Thyroid gland (tissue), 4 donors: ENCODE measurements around the gene ADAMTS12. TPM values are rescaled to one million over a fixed set of nuclear protein-coding genes. Genes with fewer than 3 reads are reported as not detected.

ENCODE experiments used
- DNase-seq, 2 donors: peaks; one replicate each; pipeline ENCODE4 v3.0.0-alpha.2; 2019
- H3K27ac ChIP-seq, 3 donors: fragments of 200-600 bp; sonication (generic); 1 replicate in 2 of 3; 2 replicates in 1 of 3; pipeline ENCODE4 v1.5.1; 2016 to 2019; ENCODE audit warnings: mild to moderate bottlenecking in 1 of 3, moderate library complexity in 1 of 3
- H3K27me3 ChIP-seq: fragments of 200-600 bp; sonication (generic); one replicate; pipeline ENCODE4 v1.5.1; 2019
- H3K36me3 ChIP-seq, 2 donors: fragments of 200-600 bp; sonication (generic); one replicate each; pipeline ENCODE4 v1.5.1; 2016 to 2019
- H3K4me1 ChIP-seq, 2 donors: fragments of 200-600 bp; sonication (generic); one replicate each; pipeline ENCODE4 v1.5.1; 2017 to 2019
- H3K4me3 ChIP-seq, 3 donors: fragments of 200-600 bp; sonication (generic); replicated peaks in 1 of 3; 1 replicate in 2 of 3; 2 replicates in 1 of 3; pipeline ENCODE4 v1.5.1; 2016; ENCODE audit warnings: mild to moderate bottlenecking in 1 of 3
- H3K9me3 ChIP-seq: fragments of 200-600 bp; sonication (generic); one replicate; pipeline ENCODE4 v1.5.1; 2017
- POLR2A ChIP-seq, 2 donors: fragments of 450-650 bp; IDR thresholded peaks; one replicate each; pipeline ENCODE4 v1.6.1; 2017; ENCODE audit warnings: antibody characterized with exemption in 2 of 2, mild to moderate bottlenecking in 2 of 2, moderate library complexity in 1 of 2
- WGBS, 2 donors: methylation state at CpG; one replicate each; pipeline ENCODE4 v1.1.5; 2017; 5-methylcytosine and 5-hydroxymethylcytosine counted together
- intact Hi-C: fragments of 100-400 bp; cut with DNase I; formaldehyde crosslinking; loops from one replicate; pipeline ENCODE4 v1.15.1; 2023
- total RNA-seq, 4 donors: library from RNA; depleted of rRNA; stranded (reverse); fragments of >200 nt; gene quantifications; one replicate each; pipeline ENCODE4 v1.2.3, GENCODE V29; 2016
- TF ChIP-seq, protein P1 (sequence below), 6 experiments: fragments of 200-600 bp in 3 of 6; fragments of 450-650 bp in 3 of 6; sonication (generic) in 3 of 6; IDR thresholded peaks; one replicate each; pipeline ENCODE4 v1.5.1; 2016 to 2019; ENCODE audit warnings: antibody characterized with exemption in 6 of 6, mild to moderate bottlenecking in 2 of 6, inconsistent platforms in 1 of 6, moderate library complexity in 1 of 6

ADAMTS12 gene
- total RNA-seq, 4 donors from 2014 or later: 1.3 to 5.8 (median 2.3) TPM

DNA sequence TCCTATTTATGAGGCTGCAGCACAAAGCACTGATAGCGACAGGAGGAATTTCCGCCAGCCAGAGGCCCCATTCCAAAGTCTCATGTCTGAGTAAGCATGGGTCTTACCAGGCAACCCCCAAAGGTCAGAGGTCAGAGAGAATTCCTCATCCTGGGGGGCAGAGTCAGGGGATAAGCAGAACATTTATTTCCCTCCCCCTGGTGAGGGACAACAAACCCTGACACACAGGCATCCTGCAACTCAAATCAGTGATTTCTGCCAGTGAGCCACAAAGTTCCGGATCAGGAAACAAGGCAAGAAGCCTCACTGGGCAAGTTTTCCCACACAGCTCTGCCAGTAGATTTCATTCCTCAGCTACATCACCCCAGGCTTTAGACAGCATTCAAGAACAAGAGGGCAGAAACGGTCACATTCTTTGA is 37.0 kb downstream of the ADAMTS12 start:
- Histone ChIP-seq H3K9me3 (no peaks in the 10 kb centered on the region), H3K4me3 (no peak overlapping the region), H3K27me3 (no peaks in the 10 kb centered on the region), H3K4me1 (no peaks in the 10 kb centered on the region), H3K27ac (no peak overlapping the region), H3K36me3 (no peaks in the 10 kb centered on the region)
- DNase-seq: no peak
- TF ChIP-seq POLR2A (IDR thresholded peaks at IDR 0.05): no peak
- TF ChIP-seq, protein P1, sequence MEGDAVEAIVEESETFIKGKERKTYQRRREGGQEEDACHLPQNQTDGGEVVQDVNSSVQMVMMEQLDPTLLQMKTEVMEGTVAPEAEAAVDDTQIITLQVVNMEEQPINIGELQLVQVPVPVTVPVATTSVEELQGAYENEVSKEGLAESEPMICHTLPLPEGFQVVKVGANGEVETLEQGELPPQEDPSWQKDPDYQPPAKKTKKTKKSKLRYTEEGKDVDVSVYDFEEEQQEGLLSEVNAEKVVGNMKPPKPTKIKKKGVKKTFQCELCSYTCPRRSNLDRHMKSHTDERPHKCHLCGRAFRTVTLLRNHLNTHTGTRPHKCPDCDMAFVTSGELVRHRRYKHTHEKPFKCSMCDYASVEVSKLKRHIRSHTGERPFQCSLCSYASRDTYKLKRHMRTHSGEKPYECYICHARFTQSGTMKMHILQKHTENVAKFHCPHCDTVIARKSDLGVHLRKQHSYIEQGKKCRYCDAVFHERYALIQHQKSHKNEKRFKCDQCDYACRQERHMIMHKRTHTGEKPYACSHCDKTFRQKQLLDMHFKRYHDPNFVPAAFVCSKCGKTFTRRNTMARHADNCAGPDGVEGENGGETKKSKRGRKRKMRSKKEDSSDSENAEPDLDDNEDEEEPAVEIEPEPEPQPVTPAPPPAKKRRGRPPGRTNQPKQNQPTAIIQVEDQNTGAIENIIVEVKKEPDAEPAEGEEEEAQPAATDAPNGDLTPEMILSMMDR (IDR thresholded peaks at IDR 0.05): no peak
- intact Hi-C loops: no loop called here
- WGBS, 2 donors: 45 to 55% methylated on average over 4 of the region's 4 CpGs

DNA sequence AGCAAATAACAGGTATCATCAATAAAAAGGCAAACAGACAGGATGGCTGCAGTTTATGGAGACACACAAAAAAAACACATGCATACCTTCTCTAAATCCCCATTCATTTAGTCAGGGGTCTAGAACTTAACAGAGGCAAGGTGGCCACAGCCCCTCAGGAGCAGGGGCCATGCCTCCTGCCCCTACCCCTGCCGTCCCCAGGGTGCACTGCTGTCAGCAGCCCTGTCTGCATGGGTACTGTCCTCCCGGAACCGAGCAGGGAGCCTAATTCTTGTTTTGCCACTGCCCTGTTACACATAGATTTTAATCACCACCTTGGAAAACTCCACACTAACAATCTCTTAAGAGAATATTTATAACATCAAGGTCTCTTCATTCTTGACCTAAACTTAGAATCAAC is 39.0 kb downstream of the ADAMTS12 start:
- Histone ChIP-seq H3K4me3 (no peak overlapping the region), H3K9me3 (no peaks in the 10 kb centered on the region), H3K27ac (no peak overlapping the region), H3K27me3 (no peaks in the 10 kb centered on the region), H3K36me3 (no peaks in the 10 kb centered on the region), H3K4me1 (no peaks in the 10 kb centered on the region)
- intact Hi-C loops: no loop called here
- WGBS, 2 donors: 62 to 69% methylated on average over 3 of the region's 3 CpGs
- no peak for TF ChIP-seq POLR2A (IDR thresholded peaks at IDR 0.05)
- TF ChIP-seq, protein P1 (IDR thresholded peaks at IDR 0.05): no peak
- no peak for DNase-seq

DNA sequence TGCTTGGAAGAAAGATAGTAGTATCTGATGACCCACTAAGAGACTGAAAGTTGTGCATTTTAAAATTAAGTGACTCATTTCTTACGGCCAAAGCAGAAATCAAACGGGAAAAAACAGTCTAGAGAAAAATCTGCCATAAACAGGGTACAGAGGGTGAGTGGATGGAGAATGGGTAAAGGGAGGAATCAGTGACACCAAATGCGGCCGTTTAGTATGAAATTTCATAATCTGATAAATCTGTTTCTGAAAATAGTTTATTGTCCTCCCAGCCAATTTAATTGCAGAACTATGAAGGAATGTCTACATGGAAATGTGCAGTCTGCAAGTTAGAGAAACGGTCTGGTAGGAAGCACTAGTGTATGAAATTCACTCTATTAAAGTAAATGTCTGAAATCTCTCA is 39.5 kb downstream of the ADAMTS12 start:
- TF ChIP-seq, protein P1 (IDR thresholded peaks at IDR 0.05): no peak
- TF ChIP-seq POLR2A (IDR thresholded peaks at IDR 0.05): no peak
- Histone ChIP-seq H3K9me3 (no peaks in the 10 kb centered on the region), H3K4me3 (no peak overlapping the region), H3K36me3 (no peaks in the 10 kb centered on the region), H3K4me1 (no peaks in the 10 kb centered on the region), H3K27me3 (no peaks in the 10 kb centered on the region), H3K27ac (no peak overlapping the region)
- intact Hi-C loops: no loop called here
- WGBS, 2 donors: 61 to 65% methylated on average over 5 of the region's 5 CpGs
- DNase-seq: no peak

DNA sequence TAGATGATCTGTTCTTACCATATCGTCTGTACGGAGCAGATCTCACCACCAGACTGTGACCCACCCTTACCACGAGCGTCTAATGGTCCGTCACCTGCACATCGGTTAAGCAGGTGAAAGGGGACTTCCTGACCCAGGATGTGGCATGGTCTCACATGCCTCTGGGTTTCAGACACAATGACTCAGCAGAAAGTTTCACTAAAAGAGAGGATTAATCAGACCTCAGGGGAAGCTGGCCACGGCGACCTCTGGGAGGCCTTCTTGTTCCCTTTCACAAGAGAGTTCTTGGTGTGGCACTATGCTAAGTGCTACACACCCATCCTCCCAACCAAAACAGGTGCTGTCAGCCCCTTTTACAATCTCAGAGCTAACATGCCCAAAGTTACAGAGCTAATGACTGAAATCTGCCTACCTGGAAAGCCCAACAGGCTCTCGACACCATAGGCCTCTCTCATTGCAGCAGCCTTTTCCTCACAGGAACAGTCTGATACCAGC is 41.6 kb downstream of the ADAMTS12 start:
- intact Hi-C loops: no loop called here
- H3K27ac ChIP-seq: no peak overlapping the region
- no peaks in the 10 kb centered on the region for H3K36me3 ChIP-seq
- H3K27me3 ChIP-seq: no peaks in the 10 kb centered on the region
- WGBS, 2 donors: 72 to 84% methylated on average over 9 of the region's 9 CpGs
- no peaks in the 10 kb centered on the region for H3K9me3 ChIP-seq
- DNase-seq: no peak
- TF ChIP-seq POLR2A (IDR thresholded peaks at IDR 0.05): no peak
- TF ChIP-seq, protein P1 (IDR thresholded peaks at IDR 0.05): no peak
- H3K4me3 ChIP-seq: no peak overlapping the region
- H3K4me1 ChIP-seq: no peaks in the 10 kb centered on the region

DNA sequence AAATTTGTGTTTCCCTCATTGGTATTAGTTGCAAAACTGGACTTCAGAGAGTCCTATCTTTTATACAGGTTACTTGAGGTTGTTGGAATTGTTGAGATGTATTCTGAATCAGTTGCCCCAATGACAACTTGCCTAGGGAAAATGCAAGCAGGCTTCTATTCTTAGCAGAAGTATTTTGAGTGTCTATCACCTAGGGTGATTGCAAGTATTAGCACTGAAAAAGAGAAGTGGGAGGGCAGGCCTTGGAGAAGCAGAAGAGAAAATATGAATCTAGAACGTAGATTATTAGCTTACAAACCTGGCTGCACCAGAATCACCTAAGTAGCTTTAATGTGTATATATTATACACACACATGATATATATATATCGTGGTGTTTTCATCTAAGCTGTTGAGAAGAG is 43.2 kb downstream of the ADAMTS12 start:
- WGBS, 2 donors: 93 to 99% methylated on average over 2 of the region's 2 CpGs

More for the DNA sequence above, 43.2 kb downstream of the ADAMTS12 start:
- no peak for DNase-seq
- H3K27me3 ChIP-seq: no peaks in the 10 kb centered on the region
- no peak overlapping the region for H3K27ac ChIP-seq
- intact Hi-C loops: no loop called here
- H3K4me1 ChIP-seq: no peaks in the 10 kb centered on the region
- no peak overlapping the region for H3K4me3 ChIP-seq
- no peak for TF ChIP-seq POLR2A (IDR thresholded peaks at IDR 0.05)
- TF ChIP-seq, protein P1 (IDR thresholded peaks at IDR 0.05): no peak
- no peaks in the 10 kb centered on the region for H3K36me3 ChIP-seq
- no peaks in the 10 kb centered on the region for H3K9me3 ChIP-seq
